Stimulated activated CD4-positive, alpha-beta T cell treated with anti-CD3 and anti-CD28 coated beads, TNF-alpha, amount 100 ng/mL, for 48 hours (primary cell): Measurements from ENCODE around the gene THUMPD3.

Experiments used
- DNase-seq, 3 donors: peaks; one replicate each; pipeline ENCODE4 v3.0.0-alpha.2; 2020; ENCODE audit warnings: low read depth in 3 of 3

The THUMPD3 gene, protein sequence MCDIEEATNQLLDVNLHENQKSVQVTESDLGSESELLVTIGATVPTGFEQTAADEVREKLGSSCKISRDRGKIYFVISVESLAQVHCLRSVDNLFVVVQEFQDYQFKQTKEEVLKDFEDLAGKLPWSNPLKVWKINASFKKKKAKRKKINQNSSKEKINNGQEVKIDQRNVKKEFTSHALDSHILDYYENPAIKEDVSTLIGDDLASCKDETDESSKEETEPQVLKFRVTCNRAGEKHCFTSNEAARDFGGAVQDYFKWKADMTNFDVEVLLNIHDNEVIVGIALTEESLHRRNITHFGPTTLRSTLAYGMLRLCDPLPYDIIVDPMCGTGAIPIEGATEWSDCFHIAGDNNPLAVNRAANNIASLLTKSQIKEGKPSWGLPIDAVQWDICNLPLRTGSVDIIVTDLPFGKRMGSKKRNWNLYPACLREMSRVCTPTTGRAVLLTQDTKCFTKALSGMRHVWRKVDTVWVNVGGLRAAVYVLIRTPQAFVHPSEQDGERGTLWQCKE

DNA sequence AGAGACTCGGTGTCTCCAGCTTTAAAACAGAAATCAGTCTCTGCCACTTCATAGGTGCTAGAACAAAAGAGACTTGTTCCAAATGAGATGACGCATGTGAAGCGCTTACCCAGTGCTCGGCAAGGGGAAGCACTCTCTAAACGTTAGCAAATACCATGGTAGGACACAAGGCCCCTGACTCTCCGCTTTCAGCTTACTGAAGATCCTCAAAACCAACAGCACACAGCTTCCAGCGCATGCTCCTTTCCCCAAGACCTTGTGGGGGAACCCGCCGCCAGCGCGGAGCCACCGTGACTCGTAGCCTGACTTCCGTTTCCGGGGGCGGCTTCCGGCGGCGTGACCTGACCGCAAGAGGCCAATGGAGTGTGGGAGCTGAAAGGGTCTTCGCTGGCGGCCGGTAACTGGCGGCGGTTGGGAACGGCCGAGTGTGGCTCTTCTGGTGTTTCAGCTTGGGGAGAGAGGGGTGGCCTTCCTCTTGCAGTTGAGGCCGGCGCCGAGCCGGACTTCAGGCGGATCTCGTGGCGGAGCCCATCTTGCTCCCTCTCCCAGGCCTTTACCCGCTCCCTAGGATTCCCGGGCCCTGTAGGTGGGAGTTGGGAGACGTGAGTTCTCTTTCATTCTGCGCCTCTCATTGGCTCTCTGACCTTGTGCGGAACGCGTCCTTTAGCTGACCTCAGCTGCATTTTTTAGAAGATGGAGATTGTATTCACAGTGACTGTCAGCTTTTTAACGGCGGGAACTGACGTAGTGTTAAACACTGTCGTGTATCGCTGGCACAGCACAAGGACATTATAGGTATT, at the start of gene THUMPD3:
Gene THUMPD3, plus strand, starts transcription at position 324 of the 800 bp plus-strand sequence. CDS start 2,015 bp downstream, outside the sequence.
- DNase-seq, result peak; percentile 88 to 89 (median 89)

DNA sequence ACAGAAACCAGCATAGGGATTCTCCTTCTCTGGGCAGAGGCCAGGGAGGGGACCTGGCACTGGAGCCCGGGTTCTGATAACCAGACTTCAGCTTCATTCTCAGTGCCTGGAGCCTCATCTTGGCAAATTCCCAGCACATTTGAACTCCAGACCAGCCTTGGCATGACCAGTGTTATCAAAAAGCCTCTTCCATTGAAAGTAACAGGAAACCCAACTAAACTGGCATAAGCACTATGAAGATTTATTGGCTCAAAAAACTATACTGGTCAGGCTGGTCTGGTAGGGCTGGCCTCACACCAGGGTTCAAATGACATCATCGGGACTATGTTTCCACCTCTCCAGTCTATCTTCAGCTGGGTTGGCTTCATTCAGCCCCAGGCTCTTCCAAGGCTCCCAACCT, 48.1 kb upstream of the THUMPD3 start:
- no peak for DNase-seq

DNA sequence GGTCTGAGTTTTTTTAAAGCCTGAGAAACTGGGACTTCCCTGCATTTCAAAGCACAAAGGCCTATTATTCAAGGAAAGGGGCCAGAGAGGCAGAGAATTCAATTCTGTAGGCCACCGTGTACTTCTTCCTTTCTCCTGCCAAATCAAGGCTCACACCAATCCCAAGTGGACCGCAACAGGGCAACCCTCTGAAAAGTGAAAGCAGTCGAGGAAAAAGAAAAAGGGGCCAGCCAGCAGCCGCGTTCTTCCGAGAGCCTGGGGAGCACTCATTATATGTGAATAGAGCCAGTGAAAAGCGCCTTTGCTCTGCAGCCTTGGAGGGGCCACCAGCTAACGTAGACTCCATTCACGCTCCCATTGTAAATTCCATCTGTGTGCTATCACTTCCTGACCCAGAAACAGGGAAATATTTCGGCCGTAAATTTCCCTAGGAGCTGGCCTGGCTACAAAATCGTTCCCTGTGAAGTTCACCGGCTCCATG, 45.9 kb upstream of the THUMPD3 start:
- DNase-seq, result no peak

DNA sequence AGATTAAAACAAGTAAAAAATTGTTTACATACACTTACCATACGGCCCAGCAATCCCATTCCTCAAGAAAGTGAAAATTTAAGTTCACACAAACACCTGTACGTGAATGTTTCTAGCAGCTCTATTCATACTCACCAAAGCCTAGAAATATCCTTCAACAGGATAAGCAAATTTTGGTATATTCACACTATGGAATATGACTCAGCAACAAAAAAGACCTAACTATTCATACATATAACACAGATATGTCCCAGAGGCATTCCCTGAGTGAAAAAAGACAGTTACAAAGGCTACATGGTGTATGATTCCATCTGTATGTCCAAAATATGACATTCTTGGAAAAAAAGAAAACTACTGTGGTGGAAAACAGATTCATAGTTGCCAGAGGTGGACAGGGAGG, 40.1 kb upstream of the THUMPD3 start:
- DNase-seq, result no peak

DNA sequence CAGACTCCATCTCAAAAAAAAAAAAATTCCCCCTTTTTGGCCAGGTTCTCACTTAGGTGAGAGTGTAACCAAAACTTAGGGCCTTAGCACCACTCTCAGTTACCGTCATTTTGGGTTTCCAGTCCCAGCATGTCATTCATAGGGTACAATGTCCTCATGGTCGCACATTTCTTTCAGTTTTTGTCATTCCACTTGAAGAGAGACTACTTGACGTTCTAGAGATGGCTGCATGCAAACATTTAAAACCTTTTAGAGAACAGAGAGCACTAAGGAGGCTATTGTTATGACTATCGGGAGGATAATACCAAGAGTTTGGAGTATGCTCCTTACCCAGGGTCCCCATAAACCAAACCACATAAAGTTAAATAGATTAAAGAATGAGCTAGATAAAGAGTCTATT, 37.9 kb upstream of the THUMPD3 start:
- no peak for DNase-seq

DNA sequence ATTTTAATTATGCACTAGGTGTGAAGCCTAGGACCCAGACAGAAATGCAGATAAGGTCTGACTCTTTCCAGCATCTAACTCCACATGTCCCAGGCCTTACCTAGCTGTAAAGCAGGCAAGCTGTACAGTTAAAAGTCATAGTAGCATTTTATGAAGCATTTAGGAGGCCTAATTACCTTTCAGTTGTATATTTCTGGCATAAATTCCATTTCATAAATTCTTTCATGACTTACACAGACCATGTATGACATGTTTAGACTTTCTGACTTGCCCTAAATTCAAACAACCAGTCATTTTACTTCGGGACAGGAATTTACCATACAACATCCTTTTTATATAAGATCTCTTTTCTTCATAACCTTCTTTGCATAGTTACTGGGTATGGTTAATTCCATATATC, 35.3 kb upstream of the THUMPD3 start:
- DNase-seq, result no peak

DNA sequence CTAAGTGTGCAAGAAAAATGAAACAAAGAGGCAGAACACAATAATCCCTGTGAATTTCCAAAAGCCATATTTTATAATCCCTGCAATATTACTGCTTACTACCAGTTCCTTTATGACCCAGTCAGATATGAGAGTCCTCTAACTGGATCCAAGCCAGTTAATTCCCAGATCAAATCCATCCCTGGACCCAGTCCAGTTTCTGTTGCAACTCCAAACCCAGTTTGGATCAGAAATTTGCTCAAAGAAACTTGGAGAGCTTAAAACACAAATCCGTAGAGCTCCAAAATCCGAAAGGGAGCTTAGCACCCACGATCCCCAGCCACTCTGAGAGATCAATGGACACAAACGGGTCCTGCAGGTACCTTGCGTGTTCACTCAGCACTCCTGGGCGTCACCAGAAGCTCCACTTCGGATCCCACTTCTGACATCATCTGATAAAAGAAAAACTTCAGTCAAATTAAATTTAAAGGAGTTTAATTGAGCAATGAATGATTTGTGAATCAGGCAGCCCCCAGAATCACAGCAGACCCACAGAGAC, 32.6 kb upstream of the THUMPD3 start:
- no peak for DNase-seq

DNA sequence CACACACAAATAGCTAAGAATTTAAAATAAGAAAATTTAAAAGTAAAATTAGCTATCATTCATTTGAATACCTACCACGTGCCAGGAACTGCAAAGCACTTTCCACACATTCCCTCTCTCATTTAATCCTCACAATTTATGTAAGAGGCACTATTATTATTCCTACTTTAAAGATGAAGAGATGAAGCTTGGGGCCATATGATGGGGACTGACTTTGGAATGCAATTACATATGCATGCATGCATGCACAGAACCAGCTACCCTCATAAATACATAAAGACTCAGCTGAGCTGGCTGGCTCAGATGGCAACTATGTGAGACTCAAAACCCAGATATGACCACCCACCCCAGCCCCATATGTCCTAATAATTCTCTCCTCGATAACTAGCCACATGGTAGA, 31.7 kb upstream of the THUMPD3 start:
- no peak for DNase-seq

DNA sequence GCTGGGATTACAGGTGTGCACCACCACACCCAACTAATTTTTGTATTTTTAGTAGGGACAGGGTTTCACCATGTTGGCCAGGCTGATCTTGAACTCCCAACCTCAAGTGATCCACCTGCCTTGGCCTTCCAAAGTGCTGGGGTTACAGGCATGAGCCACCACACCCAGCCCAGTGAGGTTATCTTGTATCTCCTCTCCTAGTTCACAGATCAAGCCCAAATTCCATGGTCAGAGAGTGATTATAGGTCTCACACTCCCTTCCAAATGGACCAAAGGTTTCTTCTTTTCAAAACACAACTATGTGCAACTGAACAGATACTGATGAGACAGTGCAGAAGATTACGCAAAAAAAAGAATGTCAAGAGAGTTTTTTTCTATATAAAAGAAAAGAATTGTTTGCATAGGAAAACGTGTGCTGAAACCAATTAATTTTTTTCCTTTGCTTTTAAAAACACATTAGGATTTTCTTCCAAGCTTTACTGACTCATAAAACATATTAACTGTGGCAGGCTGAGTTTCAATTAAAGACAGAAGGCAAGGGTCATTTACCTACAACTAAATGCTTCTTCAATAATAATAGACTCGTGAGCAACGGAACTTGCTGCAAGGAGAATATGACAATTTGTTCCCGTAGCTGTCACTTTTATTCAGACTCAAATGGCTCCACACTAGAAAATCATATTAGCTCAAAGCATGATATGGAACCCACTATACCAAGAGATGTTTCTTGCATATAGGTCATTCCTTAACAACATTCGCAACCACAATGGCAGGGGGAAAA, 30.4 kb upstream of the THUMPD3 start:
- no peak for DNase-seq

DNA sequence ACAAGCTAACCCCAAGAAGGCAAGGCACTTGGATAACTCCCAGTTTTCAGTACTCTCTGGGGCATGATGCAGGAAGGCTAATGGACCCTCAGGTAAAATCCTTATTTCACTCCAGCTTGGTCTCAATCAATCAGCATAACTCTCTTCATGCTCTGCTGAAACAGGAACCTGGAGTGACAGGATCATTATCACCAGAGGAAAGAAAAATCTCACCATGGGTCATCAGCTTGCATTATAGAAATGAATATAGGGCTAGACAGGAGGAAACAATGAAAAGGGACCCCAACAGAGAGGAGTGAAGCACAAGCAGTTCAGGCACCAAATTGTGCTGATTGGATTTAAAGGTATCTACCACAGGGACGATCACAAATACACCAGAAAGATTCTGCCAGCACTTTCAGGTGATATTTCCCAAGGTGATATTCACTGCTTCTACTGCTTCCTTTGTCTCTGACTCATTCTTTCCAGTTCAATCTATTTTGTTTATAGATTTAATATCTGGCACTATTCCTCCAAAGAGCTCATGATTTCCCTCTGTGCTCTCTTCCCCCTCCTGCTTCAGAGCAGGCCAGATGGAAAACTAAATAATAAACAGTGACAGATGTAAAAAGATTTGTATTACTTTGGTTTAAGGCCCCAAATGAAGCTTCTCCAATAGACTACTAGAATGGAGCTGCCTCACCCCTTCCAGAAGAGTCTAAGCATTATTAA, 22.9 kb upstream of the THUMPD3 start:
- DNase-seq, result no peak

DNA sequence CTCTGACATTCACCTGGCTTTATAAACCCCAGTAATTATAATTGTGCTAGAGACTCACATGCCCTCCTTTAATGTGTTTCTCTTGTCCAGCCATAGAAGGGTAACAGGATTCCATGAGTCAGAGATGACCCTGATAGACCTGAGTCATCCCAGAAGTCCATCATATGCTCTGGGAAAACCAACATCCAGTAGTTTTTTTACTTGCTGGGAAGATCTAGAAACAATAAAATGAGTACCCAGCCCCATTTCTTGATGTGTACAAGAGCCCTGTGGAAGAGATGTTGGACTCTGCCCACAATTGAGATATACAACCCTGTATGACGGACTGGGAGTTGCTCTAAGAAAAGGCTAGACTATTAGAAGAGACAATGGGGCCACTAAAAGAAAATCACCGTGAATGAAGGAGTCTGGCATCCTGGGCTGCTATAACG, 22.4 kb upstream of the THUMPD3 start:
- DNase-seq, result no peak

DNA sequence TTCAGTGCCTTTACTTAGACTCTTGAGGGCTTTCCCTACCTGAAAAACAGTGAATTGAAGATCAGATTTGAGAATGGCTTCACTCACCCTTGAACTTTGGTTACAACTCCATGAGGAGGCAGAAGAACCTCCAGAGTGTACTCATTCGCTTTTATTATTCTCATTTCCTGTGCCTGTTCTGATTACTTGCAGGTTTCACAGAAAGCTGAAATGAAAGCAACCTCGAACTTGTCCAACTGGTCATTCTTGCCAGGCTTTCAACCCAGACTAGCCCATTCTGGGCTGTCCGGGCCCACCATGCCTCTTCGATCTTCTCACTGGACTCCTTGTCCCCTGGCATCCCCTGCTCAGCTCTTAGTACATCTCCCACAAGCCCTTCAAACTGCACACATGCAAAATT, 20.2 kb upstream of the THUMPD3 start:
- no peak for DNase-seq

DNA sequence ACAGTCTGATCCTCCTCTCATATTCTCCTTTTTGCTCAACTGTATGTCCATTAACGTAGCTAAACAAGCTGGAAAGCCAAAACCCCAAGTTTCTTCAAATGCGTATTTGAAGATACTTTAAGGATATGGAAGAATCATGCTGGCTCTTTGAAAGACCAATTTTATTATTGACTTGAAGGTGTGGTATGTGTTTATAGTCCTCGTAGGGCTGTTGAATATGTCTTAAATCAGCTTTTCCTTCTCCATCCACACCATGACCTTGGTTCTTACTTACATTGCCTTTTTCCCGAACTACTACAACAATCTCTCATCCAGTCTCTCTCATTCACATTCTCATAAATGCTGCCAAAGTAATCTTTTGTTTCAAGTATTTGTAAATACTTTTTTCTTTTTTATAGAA, 19.7 kb upstream of the THUMPD3 start:
- DNase-seq, result no peak

DNA sequence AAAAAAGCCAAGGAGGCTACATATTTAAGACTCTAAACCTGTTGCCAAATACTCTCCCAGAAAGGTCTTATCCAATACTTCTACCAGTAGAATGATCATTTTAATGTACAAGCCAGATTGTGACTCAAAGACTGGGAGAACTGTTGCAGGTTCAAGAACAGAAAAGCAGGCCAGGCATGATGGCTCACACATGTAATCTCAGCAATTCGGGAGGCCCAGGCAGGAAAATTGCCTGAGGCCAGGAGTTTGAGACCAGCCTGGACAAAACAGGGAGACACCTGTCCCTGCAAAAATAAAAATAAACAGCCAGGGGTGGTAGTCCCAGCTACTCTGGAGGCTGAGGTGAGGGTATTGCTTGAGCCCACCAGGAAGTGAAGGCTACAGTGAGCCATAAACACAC, 17.8 kb upstream of the THUMPD3 start:
- no peak for DNase-seq

DNA sequence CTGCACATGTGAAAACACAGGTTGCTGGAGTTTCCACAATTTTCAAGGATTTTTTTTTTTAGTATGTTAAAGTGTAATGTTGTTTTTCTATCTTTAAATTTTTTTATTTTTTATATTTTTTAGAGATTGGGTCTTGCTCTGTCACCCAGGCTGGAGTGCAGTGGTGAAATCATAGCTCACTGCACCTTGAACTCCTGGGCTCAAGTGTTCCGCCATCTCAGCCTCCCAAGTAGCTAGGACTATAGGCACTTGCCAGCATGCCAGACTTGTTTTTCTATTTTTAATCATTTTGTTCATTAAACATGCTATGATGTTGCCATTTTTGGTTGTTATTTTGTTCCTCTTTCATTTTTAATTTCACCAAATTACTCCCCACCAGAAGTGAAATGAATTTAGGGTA, 16.7 kb upstream of the THUMPD3 start:
- no peak for DNase-seq

DNA sequence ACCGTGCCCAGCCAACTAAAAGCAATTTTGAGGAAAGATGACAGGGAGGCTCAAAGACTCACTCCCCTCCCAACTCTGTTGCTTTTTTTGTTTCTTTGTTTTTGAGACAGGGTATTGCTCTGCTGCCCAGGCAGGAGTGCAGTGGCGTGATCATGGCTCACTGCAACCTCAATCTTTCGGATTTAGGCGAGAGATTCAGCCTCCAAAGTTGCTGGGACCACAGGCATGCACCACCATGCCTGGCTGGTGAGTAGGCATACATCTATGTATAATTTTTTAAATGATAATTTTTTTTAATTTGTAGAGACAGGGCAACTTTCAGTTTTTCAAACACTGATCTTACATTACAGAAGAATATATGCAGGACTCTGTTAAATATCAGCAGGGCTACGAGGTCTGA, 15.8 kb upstream of the THUMPD3 start:
- no peak for DNase-seq

DNA sequence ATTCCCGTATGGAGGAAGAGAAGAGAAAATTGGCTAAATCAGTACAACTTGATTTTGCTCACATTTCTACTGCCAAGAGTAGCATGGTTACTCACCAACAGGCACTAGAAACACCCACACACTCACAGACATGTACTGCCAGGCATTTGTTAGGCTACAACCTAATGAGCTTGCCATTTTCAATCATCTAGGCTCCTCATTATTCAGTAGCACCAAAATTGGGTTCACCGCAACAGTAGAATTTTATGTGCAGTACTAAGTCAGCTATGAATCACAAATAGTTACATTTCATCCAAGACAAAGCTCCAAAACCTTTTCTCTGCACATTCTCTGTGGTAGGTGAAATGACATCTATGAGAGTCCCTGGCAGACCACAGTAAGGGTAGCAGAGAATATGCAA, 15.0 kb upstream of the THUMPD3 start:
- DNase-seq, result no peak

DNA sequence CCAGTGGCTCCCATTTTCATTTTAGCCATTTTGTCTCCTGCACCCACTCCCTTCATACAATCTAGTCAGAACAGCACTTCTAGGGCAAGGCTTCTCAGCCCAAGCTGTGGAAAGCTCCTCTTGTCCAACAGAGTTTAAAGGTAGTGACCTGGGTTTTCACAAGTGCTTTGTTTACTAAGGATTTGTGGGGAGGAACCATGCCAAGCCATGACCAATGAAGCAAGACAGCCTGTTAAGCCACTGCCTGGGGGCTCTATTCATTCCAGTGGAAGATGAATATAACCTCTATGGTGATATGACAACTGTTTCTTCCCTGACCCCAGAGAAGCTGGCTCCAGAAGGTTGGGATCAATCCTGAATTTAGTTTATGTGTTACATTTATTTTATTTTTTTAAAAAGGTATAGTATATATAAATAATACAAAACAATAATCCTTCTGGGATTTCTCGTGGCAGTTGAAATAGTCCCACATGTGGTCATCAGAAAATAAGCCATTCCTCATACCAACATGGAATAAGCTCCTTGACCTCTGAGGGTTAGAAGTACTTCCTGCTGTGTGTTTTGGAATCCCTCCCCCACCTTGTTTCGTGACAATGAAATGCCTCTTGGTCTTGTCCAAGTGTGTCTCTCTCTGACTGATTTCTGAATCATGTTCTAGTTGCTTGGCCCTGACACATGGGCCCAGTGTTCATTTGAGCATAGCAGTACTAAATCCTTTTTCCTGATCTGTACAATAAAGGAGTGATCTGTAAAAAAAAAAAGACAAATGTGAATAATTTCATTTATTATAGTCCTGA, 13.3 kb upstream of the THUMPD3 start:
- no peak for DNase-seq

DNA sequence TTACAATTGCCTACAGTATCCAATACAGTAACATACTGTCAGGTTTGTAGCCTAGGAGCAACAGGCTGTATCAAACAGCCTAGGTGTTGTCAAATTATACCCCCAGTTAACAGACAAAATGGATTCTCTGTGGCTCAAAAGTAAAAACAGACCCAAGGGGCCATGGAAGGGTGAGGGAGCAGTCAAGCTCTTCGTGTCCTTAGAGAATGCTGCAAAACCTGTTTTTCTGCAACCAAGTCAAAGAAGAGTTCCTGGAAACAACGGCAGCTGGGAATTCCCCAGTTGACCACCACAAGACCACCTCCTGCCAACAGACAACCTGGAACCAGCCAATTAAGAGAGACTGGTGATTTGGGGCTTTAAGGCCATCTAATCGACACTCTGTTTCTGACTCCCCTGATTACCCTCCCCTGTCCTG, 11.1 kb upstream of the THUMPD3 start:
- no peak for DNase-seq
